Ovary (tissue), 9 donors: Measurements from ENCODE around the gene EML1. TPM values are rescaled to one million over a fixed set of nuclear protein-coding genes. Genes with fewer than 3 reads are reported as not detected.

Source experiments
- DNase-seq, 5 donors: peaks; one replicate each; pipeline ENCODE4 v3.0.0-alpha.2; 2019 to 2020
- H3K27ac ChIP-seq, 2 donors: fragments of 200-600 bp; one replicate each; pipeline versions ENCODE4 v1.5.1 to v1.8.0; 2019 to 2022
- H3K27me3 ChIP-seq: fragments of 200-600 bp; one replicate; pipeline ENCODE4 v1.8.0; 2022
- H3K36me3 ChIP-seq: fragments of 200-600 bp; sonication (generic); one replicate; pipeline ENCODE4 v1.5.1; 2019
- H3K4me1 ChIP-seq: one replicate; pipeline ENCODE4 v1.8.1; 2013; ENCODE audit warnings: mild to moderate bottlenecking, moderate library complexity; ENCODE audit not compliant: insufficient read depth
- H3K4me3 ChIP-seq: fragments of 200-600 bp; sonication (generic); one replicate; pipeline ENCODE4 v1.5.1; 2017
- H3K9me3 ChIP-seq, 2 donors: fragments of 200-600 bp in 1 of 2; sonication (generic) in 1 of 2; one replicate each; pipeline versions ENCODE4 v1.5.1 to v1.8.1; 2013 to 2019; ENCODE audit warnings: mild to moderate bottlenecking in 1 of 2, moderate library complexity in 1 of 2
- EP300 ChIP-seq: sonication (generic); formaldehyde crosslinking; IDR thresholded peaks from one replicate; pipeline ENCODE4 v1.6.1; 2017; ENCODE audit warnings: antibody characterized with exemption
- POLR2A ChIP-seq: fragments of 450-650 bp; IDR thresholded peaks from one replicate; pipeline ENCODE4 v1.6.1; 2017; ENCODE audit warnings: antibody characterized with exemption, mild to moderate bottlenecking, moderate library complexity
- WGBS, 3 donors: extraction: QIAGEN DNeasy Blood & Tissue Kit in 1 of 3; methylation state at CpG; one replicate each; pipeline versions ENCODE4 v1.1.5 to v1.1.7; 2013 to 2017; 5-methylcytosine and 5-hydroxymethylcytosine counted together
- intact Hi-C, 4 donors: fragments of 100-400 bp; cut with DNase I; formaldehyde crosslinking; loops; one replicate each; pipeline versions ENCODE4 v1.11.0 to v1.15.1; 2022 to 2023
- polyA plus RNA-seq, 2 donors: library from polyadenylated mRNA; stranded (reverse); fragments of 200-250 nt in 1 of 2; fragments of 350-450 nt in 1 of 2; fragmentation: Illumina TruSeq in 1 of 2; extraction: RNeasy Lipid Tissue Mini Kit (QIAGEN cat#74804) in 1 of 2; gene quantifications; one replicate each; pipeline ENCODE4 v1.2.3, GENCODE V29; 2013 to 2014
- total RNA-seq, 7 donors: library from RNA; depleted of rRNA in 2 of 7; stranded (reverse); fragments of >200 nt in 2 of 7; fragmentation: NEBNext Ultra II Directional in 3 of 7; extraction: Animal tissue kit (Norgen Biotek cat#: 25700) in 3 of 7; gene quantifications; one replicate each; pipeline versions ENCODE4 v1.1.0 to v1.2.4, GENCODE V29; 2016 to 2023
- TF ChIP-seq, protein P1 (sequence below), 3 donors: fragments of 450-650 bp in 2 of 3; fragments of 200-600 bp in 1 of 3; IDR thresholded peaks; one replicate each; pipeline versions ENCODE4 v1.5.1 to v1.8.0; 2016 to 2022; ENCODE audit warnings: antibody characterized with exemption in 3 of 3, mild to moderate bottlenecking in 1 of 3
- donor health status: DM: no; HTN: no; CAD: no; lungs with moderate emphysema.
- donor health status: DM: no; HTN: no; CAD: no.
- donor health status: Bipolar disorder and iron deficiency.
- donor health status: DM: yes; HTN: yes; CAD: no.
- donor health status: DM: no; HTN: no; CAD: no.
- donor health status: DM: yes; HTN: yes; CAD: no.

The EML1 gene
- total and polyA plus RNA-seq, 9 donors = 4.4 to 22.3 (median 9.8) TPM

DNA sequence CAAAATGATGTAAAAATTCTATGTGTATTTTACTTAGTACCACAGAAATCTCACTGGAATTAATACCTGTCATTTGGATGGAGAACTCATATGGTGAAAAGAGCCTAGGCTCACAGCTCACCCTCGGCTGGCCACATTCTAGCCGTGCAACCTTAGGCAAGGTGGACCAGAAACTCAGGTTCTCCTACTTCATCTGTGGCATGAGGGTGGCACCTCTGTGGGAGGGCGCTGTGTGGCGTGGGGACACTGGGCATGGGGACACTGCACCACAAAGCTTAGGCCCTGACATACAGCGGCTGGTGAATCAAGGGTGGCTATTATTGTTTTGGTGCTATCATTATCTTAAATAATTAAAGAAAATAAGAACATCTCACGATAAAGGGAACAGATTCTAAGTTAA, 47.1 kb downstream of the EML1 start:
- Histone ChIP-seq H3K4me1 (no peaks in the 10 kb centered on the region), H3K4me3 (no peak overlapping the region), H3K27ac (no peak overlapping the region), H3K36me3 (no peaks in the 10 kb centered on the region), H3K9me3 (no peaks in the 10 kb centered on the region), H3K27me3 (no peaks in the 10 kb centered on the region)
- no peak for DNase-seq
- intact Hi-C loops = no loop called here
- TF ChIP-seq POLR2A = no peak
- TF ChIP-seq, protein P1, sequence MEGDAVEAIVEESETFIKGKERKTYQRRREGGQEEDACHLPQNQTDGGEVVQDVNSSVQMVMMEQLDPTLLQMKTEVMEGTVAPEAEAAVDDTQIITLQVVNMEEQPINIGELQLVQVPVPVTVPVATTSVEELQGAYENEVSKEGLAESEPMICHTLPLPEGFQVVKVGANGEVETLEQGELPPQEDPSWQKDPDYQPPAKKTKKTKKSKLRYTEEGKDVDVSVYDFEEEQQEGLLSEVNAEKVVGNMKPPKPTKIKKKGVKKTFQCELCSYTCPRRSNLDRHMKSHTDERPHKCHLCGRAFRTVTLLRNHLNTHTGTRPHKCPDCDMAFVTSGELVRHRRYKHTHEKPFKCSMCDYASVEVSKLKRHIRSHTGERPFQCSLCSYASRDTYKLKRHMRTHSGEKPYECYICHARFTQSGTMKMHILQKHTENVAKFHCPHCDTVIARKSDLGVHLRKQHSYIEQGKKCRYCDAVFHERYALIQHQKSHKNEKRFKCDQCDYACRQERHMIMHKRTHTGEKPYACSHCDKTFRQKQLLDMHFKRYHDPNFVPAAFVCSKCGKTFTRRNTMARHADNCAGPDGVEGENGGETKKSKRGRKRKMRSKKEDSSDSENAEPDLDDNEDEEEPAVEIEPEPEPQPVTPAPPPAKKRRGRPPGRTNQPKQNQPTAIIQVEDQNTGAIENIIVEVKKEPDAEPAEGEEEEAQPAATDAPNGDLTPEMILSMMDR (IDR thresholded peaks at IDR 0.05) = no peak
- TF ChIP-seq EP300 = no peak
- 95 to 96% (median 95%) methylated on average over 6 of the region's 6 CpGs for WGBS, 3 donors

DNA sequence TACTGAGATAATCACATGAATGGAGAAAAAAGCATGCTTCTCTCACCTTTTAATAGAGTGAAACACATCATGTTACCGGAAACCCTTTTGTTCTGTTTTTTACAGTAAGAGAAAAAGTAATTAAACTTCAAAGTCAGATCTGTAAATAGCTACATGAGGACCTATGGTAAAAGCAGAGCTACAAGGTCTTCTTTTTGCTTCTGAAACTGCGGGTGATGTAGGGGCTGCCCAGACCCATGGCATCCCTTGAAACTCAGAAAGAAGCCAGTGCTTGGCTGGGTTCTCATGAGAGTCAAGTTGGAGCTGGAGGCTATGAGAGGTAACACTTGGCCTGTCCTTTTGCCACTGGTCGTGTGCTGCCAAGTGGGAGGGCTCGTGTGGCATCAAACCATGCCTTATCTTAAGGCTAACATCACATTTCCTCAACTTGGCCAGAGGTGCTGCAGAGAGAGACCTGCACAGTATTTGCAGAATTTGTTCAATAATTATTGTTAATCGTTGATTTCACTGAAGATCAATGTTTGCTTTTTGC, 47.6 kb downstream of the EML1 start:
- H3K36me3 ChIP-seq = no peaks in the 10 kb centered on the region
- H3K9me3 ChIP-seq = no peaks in the 10 kb centered on the region
- WGBS, 3 donors = 70 to 72% (median 70%) methylated on average over 5 of the region's 5 CpGs
- H3K4me1 ChIP-seq = no peaks in the 10 kb centered on the region
- H3K27me3 ChIP-seq = no peaks in the 10 kb centered on the region
- no peak for DNase-seq
- H3K4me3 ChIP-seq = no peak overlapping the region
- no peak for TF ChIP-seq POLR2A
- TF ChIP-seq EP300 = no peak
- TF ChIP-seq, protein P1 (IDR thresholded peaks at IDR 0.05) = no peak
- intact Hi-C loops = no loop called here
- H3K27ac ChIP-seq = no peak overlapping the region

DNA sequence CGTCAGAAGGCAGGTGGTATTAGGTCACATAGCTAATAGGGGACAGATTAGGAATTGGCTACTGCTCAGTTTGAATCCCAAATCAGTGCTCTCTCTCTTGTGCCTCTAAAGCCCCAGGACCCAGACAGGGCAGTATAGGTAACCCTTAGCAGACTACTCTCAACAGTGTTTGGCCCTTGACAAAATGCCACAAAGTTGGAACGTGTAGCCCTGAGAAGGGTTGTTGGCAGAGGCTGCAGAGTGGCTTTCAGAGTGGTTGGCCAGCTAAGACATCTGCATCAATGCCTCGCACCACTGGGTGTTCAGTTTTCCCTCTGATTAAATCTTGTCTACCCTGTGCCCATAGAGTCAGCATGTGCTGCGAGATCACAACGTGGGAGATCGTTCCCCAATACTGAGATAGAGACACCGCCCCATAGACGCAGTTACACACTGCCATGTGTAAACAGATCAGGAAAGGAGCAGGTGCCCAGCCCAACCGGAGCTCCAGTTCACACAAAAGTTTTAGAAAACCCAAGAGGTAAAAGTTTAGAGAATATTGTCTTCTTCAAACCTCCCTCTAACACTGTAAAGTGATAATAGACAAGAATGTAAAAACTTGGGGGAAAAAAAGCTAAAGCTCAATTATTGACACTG, 48.3 kb downstream of the EML1 start:
- no peaks in the 10 kb centered on the region for H3K4me1 ChIP-seq
- DNase-seq = no peak
- no peak overlapping the region for H3K4me3 ChIP-seq

DNA sequence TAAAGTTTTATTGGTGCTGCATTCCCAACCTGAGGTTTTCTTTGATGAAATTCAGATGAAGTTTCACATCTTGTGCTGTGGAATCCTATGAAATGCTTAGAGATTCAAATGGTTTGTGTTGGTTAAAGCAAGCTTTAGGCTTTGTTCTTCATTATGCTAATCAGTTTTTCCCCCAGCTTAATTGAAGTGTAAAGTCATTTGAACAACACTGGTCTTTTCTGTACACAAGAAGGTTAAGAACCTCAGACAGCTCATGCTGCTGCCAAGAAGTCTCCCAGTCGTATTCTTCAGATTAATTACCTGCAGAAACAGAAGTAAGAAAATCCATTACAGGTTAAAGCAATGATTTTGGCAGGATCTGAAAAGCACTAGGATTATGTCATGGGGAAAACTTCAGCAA, 48.9 kb downstream of the EML1 start:
- TF ChIP-seq, protein P1 (IDR thresholded peaks at IDR 0.05) = no peak
- TF ChIP-seq EP300 = no peak
- TF ChIP-seq POLR2A = no peak
- Histone ChIP-seq H3K9me3 (no peaks in the 10 kb centered on the region), H3K4me3 (no peak overlapping the region), H3K4me1 (no peaks in the 10 kb centered on the region), H3K27me3 (no peaks in the 10 kb centered on the region), H3K36me3 (no peaks in the 10 kb centered on the region), H3K27ac (no peak overlapping the region)
- WGBS, 3 donors = 58 to 71% (median 66%) methylated on average over 1 of the region's 1 CpG
- intact Hi-C loops = no loop called here
- DNase-seq = no peak

More for the DNA sequence above, 48.3 kb downstream of the EML1 start:
- H3K9me3 ChIP-seq = no peaks in the 10 kb centered on the region
- TF ChIP-seq EP300 = no peak
- no peak for TF ChIP-seq POLR2A
- TF ChIP-seq, protein P1 (IDR thresholded peaks at IDR 0.05) = no peak
- intact Hi-C loops = no loop called here
- WGBS, 3 donors = 78 to 83% (median 80%) methylated on average over 9 of the region's 9 CpGs
- H3K27me3 ChIP-seq = no peaks in the 10 kb centered on the region
- no peak overlapping the region for H3K27ac ChIP-seq
- H3K36me3 ChIP-seq = no peaks in the 10 kb centered on the region
